Adrenal gland (tissue), 5 donors: ENCODE measurements around the gene TGIF1.

ENCODE experiments used
- CTCF ChIP-seq, 6 experiments: fragments of 450-650 bp in 4 of 6; fragments of 200-600 bp in 2 of 6; sonication (generic) in 1 of 6; IDR thresholded peaks; 1 replicate in 5 of 6; 2 replicates in 1 of 6; pipeline versions ENCODE4 v1.5.1 to v1.8.0; 2016 to 2021; ENCODE audit warnings: antibody characterized with exemption in 6 of 6, mild to moderate bottlenecking in 2 of 6, moderate library complexity in 1 of 6
- POLR2A ChIP-seq, 2 donors: fragments of 450-650 bp; IDR thresholded peaks; one replicate each; pipeline ENCODE4 v1.6.1; 2017; ENCODE audit warnings: antibody characterized with exemption in 2 of 2, mild to moderate bottlenecking in 2 of 2, moderate library complexity in 1 of 2
- donor health status: DM: no; HTN: no; CAD: no.

- no peak for TF ChIP-seq POLR2A (IDR thresholded peaks at IDR 0.05)
- TF ChIP-seq CTCF (IDR thresholded peaks at IDR 0.05) = no peak
Measured at GRCh38 chr18:3444296-3444695, 5.7 kb upstream of the TGIF1 start.
